Measurements from ENCODE around the gene KREMEN1.

KREMEN1 gene

DNA sequence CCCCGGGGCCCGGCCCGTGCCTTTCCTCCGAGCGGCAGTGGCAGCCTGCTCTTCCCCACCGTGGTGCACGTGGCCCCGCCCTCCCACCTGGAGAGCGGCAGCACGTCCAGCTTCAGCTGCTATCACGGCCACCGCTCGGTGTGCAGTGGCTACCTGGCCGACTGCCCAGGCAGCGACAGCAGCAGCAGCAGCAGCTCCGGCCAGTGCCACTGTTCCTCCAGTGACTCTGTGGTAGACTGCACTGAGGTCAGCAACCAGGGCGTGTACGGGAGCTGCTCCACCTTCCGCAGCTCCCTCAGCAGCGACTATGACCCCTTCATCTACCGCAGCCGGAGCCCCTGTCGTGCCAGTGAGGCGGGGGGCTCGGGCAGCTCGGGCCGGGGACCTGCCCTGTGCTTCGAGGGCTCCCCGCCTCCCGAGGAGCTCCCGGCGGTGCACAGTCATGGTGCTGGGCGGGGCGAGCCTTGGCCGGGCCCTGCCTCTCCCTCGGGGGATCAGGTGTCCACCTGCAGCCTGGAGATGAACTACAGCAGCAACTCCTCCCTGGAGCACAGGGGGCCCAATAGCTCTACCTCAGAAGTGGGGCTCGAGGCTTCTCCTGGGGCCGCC is 23.1 kb upstream of the KREMEN1 start:
- H3K27me3 ChIP-seq (ENCODE audit: insufficient read depth, poor library complexity, severe bottlenecking), result no peaks in the 10 kb centered on the region
- no peak for DNase-seq (ENCODE audit: low read depth in 1 of 2, low spot score in 1 of 2)
- H3K27ac ChIP-seq (replicated peaks), result no peak overlapping the region
- no peak overlapping the region for H3K4me3 ChIP-seq (replicated peaks; ENCODE audit: insufficient read depth, low read length)
- no peak for TF ChIP-seq POLR2AphosphoS5 (IDR thresholded peaks at IDR 0.05; ENCODE audit: low read depth)
- no peak for TF ChIP-seq GABPA (IDR thresholded peaks at IDR 0.05; ENCODE audit: low read depth)
- TF ChIP-seq, protein P1, sequence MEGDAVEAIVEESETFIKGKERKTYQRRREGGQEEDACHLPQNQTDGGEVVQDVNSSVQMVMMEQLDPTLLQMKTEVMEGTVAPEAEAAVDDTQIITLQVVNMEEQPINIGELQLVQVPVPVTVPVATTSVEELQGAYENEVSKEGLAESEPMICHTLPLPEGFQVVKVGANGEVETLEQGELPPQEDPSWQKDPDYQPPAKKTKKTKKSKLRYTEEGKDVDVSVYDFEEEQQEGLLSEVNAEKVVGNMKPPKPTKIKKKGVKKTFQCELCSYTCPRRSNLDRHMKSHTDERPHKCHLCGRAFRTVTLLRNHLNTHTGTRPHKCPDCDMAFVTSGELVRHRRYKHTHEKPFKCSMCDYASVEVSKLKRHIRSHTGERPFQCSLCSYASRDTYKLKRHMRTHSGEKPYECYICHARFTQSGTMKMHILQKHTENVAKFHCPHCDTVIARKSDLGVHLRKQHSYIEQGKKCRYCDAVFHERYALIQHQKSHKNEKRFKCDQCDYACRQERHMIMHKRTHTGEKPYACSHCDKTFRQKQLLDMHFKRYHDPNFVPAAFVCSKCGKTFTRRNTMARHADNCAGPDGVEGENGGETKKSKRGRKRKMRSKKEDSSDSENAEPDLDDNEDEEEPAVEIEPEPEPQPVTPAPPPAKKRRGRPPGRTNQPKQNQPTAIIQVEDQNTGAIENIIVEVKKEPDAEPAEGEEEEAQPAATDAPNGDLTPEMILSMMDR (IDR thresholded peaks at IDR 0.05; ENCODE audit: insufficient read depth, low read length), result no peak
- TF ChIP-seq, protein P2, sequence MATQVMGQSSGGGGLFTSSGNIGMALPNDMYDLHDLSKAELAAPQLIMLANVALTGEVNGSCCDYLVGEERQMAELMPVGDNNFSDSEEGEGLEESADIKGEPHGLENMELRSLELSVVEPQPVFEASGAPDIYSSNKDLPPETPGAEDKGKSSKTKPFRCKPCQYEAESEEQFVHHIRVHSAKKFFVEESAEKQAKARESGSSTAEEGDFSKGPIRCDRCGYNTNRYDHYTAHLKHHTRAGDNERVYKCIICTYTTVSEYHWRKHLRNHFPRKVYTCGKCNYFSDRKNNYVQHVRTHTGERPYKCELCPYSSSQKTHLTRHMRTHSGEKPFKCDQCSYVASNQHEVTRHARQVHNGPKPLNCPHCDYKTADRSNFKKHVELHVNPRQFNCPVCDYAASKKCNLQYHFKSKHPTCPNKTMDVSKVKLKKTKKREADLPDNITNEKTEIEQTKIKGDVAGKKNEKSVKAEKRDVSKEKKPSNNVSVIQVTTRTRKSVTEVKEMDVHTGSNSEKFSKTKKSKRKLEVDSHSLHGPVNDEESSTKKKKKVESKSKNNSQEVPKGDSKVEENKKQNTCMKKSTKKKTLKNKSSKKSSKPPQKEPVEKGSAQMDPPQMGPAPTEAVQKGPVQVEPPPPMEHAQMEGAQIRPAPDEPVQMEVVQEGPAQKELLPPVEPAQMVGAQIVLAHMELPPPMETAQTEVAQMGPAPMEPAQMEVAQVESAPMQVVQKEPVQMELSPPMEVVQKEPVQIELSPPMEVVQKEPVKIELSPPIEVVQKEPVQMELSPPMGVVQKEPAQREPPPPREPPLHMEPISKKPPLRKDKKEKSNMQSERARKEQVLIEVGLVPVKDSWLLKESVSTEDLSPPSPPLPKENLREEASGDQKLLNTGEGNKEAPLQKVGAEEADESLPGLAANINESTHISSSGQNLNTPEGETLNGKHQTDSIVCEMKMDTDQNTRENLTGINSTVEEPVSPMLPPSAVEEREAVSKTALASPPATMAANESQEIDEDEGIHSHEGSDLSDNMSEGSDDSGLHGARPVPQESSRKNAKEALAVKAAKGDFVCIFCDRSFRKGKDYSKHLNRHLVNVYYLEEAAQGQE (IDR thresholded peaks at IDR 0.05; ENCODE audit: insufficient replicate concordance, low read depth), result no peak
- no peak for TF ChIP-seq SPI1 (IDR thresholded peaks at IDR 0.05; ENCODE audit: borderline replicate concordance, low read depth)

DNA sequence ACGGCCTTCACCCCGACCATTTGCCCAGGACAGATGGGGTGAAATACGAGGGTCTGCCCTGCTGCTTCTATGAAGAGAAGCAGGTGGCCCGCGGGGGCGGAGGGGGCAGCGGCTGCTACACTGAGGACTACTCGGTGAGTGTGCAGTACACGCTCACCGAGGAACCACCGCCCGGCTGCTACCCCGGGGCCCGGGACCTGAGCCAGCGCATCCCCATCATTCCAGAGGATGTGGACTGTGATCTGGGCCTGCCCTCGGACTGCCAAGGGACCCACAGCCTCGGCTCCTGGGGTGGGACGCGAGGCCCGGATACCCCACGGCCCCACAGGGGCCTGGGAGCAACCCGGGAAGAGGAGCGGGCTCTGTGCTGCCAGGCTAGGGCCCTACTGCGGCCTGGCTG is 22.4 kb upstream of the KREMEN1 start:
- TF ChIP-seq POLR2AphosphoS5 (IDR thresholded peaks at IDR 0.05; ENCODE audit: low read depth) (no peak), GABPA (IDR thresholded peaks at IDR 0.05; ENCODE audit: low read depth) (no peak), SPI1 (IDR thresholded peaks at IDR 0.05; ENCODE audit: borderline replicate concordance, low read depth) (no peak)
- TF ChIP-seq, protein P1 (IDR thresholded peaks at IDR 0.05; ENCODE audit: insufficient read depth, low read length), result no peak
- TF ChIP-seq, protein P2 (IDR thresholded peaks at IDR 0.05; ENCODE audit: insufficient replicate concordance, low read depth), result no peak
- Histone ChIP-seq H3K27me3 (ENCODE audit: insufficient read depth, poor library complexity, severe bottlenecking) (no peaks in the 10 kb centered on the region), H3K4me3 (replicated peaks; ENCODE audit: insufficient read depth, low read length) (no peak overlapping the region), H3K27ac (replicated peaks) (no peak overlapping the region)
- DNase-seq (ENCODE audit: low read depth in 1 of 2, low spot score in 1 of 2), result no peak

DNA sequence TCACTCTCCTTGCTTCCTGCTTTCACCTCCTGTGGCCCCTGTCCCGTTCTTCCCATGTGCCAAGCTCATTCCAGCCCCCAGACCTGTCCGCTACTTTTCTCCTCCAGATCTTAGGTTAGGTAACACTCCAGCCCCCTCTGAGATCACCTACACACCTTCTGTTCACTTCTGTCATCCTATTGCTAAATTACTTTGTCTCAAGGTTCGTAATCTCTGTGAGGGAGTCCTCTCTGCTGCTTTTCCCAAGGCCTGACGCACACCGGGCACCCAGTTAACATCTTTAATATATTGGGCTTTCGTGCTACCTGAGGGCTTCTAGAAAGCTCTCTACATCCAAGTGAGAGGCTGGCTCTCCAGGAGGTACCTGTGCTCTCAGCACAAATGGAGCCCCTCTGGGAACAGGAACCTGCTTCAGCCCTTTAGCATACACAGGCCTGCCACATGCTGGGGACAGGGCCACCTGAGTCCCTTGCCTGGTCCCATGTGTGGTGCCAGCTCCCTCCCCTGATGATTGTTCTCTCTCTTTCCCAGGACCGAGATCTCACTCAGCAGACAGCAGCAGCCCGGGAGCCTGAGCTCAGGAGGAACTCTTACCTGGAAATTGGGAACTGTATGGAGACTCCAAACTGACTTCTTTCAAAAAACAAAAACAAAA is 19.7 kb upstream of the KREMEN1 start:
- Histone ChIP-seq H3K4me3 (replicated peaks; ENCODE audit: insufficient read depth, low read length) (no peak overlapping the region), H3K27me3 (ENCODE audit: insufficient read depth, poor library complexity, severe bottlenecking) (no peaks in the 10 kb centered on the region), H3K27ac (replicated peaks) (no peak overlapping the region)
- DNase-seq (ENCODE audit: low read depth in 1 of 2, low spot score in 1 of 2), result no peak
- TF ChIP-seq, protein P2 (IDR thresholded peaks at IDR 0.05; ENCODE audit: insufficient replicate concordance, low read depth), result no peak
- TF ChIP-seq GABPA (IDR thresholded peaks at IDR 0.05; ENCODE audit: low read depth) (no peak), SPI1 (IDR thresholded peaks at IDR 0.05; ENCODE audit: borderline replicate concordance, low read depth) (no peak), POLR2AphosphoS5 (IDR thresholded peaks at IDR 0.05; ENCODE audit: low read depth) (no peak)
- TF ChIP-seq, protein P1 (IDR thresholded peaks at IDR 0.05; ENCODE audit: insufficient read depth, low read length), result no peak

Measured in HL-60 (cell line).